ENCODE measurements around the gene TMTC4. TPM values are rescaled to one million over a fixed set of nuclear protein-coding genes. Genes with fewer than 3 reads are reported as not detected.

Gene TMTC4
- total RNA-seq, 1 experiment from 2014 or later = 45.5 TPM

DNA sequence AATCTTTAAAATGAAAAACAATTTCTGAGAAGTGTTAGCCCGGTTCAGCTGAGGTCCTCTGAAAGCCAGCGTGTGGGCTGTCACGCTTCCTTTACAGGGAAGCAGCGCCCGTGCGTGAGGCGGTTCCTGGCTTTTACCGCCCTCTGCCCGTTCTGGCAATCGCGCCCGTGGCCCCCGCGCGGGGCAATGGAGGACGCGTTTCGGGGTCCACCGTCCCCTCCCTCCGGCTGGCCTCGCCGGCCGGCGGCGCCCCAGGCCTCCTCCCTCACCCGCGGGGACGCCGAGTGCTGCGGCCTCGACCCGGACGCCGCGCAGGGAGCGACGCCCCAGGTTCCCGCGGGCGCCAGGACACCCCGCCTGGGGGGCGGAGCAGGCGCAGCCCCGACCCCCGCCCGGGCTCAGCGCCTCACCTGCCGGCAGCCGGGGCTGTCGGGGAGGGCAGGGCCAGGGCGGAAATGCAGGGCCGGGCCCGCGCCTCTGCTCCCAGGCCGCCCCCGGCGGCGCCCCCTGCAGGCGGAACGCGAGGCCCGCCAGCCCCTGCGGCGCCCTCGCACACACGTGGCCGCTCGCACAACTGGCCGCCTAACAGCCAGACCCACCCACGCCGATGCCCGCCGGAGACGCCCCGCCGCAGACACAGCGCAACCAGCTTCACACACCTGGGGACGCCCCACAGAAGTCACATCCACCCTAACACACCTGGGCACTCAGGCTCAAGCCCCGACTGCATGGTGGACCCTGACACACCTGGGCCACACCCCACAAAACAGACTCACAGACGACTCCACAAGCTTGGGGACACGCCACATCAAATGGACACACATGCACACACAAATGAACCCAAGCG is 86.0 kb downstream of the TMTC4 start, which contains the start of gene GGACT (continued):
- TF ChIP-seq, protein P1, sequence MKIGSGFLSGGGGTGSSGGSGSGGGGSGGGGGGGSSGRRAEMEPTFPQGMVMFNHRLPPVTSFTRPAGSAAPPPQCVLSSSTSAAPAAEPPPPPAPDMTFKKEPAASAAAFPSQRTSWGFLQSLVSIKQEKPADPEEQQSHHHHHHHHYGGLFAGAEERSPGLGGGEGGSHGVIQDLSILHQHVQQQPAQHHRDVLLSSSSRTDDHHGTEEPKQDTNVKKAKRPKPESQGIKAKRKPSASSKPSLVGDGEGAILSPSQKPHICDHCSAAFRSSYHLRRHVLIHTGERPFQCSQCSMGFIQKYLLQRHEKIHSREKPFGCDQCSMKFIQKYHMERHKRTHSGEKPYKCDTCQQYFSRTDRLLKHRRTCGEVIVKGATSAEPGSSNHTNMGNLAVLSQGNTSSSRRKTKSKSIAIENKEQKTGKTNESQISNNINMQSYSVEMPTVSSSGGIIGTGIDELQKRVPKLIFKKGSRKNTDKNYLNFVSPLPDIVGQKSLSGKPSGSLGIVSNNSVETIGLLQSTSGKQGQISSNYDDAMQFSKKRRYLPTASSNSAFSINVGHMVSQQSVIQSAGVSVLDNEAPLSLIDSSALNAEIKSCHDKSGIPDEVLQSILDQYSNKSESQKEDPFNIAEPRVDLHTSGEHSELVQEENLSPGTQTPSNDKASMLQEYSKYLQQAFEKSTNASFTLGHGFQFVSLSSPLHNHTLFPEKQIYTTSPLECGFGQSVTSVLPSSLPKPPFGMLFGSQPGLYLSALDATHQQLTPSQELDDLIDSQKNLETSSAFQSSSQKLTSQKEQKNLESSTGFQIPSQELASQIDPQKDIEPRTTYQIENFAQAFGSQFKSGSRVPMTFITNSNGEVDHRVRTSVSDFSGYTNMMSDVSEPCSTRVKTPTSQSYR (CRISPR knock-in tag; IDR thresholded peaks at IDR 0.05) = 0 out of 2 replicates have a peak, but pooled peaks have one; percentile 46
- TF ChIP-seq, protein P2, sequence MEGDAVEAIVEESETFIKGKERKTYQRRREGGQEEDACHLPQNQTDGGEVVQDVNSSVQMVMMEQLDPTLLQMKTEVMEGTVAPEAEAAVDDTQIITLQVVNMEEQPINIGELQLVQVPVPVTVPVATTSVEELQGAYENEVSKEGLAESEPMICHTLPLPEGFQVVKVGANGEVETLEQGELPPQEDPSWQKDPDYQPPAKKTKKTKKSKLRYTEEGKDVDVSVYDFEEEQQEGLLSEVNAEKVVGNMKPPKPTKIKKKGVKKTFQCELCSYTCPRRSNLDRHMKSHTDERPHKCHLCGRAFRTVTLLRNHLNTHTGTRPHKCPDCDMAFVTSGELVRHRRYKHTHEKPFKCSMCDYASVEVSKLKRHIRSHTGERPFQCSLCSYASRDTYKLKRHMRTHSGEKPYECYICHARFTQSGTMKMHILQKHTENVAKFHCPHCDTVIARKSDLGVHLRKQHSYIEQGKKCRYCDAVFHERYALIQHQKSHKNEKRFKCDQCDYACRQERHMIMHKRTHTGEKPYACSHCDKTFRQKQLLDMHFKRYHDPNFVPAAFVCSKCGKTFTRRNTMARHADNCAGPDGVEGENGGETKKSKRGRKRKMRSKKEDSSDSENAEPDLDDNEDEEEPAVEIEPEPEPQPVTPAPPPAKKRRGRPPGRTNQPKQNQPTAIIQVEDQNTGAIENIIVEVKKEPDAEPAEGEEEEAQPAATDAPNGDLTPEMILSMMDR (IDR thresholded peaks at IDR 0.05) = peak; percentile 78
- TF ChIP-seq, protein P3, sequence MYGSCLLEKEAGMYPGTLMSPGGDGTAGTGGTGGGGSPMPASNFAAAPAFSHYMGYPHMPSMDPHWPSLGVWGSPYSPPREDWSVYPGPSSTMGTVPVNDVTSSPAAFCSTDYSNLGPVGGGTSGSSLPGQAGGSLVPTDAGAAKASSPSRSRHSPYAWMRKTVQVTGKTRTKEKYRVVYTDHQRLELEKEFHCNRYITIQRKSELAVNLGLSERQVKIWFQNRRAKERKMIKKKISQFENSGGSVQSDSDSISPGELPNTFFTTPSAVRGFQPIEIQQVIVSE (CRISPR knock-in tag; IDR thresholded peaks at IDR 0.05; ENCODE audit: borderline replicate concordance) = no peak
- TF ChIP-seq, protein P4, sequence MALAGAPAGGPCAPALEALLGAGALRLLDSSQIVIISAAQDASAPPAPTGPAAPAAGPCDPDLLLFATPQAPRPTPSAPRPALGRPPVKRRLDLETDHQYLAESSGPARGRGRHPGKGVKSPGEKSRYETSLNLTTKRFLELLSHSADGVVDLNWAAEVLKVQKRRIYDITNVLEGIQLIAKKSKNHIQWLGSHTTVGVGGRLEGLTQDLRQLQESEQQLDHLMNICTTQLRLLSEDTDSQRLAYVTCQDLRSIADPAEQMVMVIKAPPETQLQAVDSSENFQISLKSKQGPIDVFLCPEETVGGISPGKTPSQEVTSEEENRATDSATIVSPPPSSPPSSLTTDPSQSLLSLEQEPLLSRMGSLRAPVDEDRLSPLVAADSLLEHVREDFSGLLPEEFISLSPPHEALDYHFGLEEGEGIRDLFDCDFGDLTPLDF (CRISPR knock-in tag; IDR thresholded peaks at IDR 0.05) = peak; percentile 89
- TF ChIP-seq TCF7 (CRISPR knock-in tag; IDR thresholded peaks at IDR 0.05; ENCODE audit: low read depth) = peak; percentile 92
- peak; percentile 93 for TF ChIP-seq ZNF138 (CRISPR knock-in tag; conservative IDR thresholded peaks at IDR 0.05)
- 0 out of 2 replicates have a peak, but pooled peaks have one; percentile 18 for TF ChIP-seq ELF4 (CRISPR knock-in tag; IDR thresholded peaks at IDR 0.05; ENCODE audit: low read depth)
- peak; percentile 91; the same call in 1 of the 2 replicates for TF ChIP-seq ESRRA (CRISPR knock-in tag; IDR thresholded peaks at IDR 0.05; ENCODE audit: borderline replicate concordance)
- TF ChIP-seq, protein P5, sequence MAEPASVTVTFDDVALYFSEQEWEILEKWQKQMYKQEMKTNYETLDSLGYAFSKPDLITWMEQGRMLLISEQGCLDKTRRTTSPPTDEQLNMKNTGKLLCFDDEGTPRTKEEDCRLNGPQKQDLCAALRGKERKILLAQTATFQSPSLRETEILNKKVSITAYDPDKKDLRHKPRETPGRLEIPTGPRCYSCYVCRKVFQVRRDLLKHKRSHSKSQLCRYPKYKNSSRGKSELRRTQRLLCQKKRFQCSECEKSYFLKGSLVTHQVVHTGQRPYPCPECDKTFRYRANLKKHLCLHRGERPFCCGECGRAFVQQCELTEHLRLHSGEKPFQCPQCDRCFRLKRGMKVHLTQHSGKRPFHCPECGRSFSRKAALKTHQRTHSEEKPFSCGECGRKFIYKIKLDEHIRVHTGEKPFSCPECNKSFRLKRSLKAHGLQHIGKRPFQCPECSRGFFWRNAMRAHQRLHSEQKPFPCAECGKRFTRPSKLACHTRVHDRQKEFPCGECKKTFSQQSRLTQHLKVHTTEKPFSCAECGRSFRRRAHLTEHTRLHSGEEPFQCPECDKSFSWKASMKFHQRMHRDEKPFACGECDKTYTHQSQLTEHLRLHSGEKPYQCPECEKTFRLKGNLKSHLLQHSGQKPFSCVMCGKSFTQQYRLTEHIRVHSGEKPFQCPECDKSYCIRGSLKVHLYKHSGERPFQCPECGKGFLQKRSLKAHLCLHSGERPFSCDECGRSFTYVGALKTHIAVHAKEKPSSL (CRISPR knock-in tag; conservative IDR thresholded peaks at IDR 0.05) = no peak
- TF ChIP-seq SOX15 (CRISPR knock-in tag; IDR thresholded peaks at IDR 0.05) = no peak
- TF ChIP-seq ZNF121 (CRISPR knock-in tag; IDR thresholded peaks at IDR 0.05) = no peak
- TF ChIP-seq, protein P6, sequence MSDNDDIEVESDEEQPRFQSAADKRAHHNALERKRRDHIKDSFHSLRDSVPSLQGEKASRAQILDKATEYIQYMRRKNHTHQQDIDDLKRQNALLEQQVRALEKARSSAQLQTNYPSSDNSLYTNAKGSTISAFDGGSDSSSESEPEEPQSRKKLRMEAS (CRISPR knock-in tag; IDR thresholded peaks at IDR 0.05) = peak; percentile 99
- TF ChIP-seq, protein P7, sequence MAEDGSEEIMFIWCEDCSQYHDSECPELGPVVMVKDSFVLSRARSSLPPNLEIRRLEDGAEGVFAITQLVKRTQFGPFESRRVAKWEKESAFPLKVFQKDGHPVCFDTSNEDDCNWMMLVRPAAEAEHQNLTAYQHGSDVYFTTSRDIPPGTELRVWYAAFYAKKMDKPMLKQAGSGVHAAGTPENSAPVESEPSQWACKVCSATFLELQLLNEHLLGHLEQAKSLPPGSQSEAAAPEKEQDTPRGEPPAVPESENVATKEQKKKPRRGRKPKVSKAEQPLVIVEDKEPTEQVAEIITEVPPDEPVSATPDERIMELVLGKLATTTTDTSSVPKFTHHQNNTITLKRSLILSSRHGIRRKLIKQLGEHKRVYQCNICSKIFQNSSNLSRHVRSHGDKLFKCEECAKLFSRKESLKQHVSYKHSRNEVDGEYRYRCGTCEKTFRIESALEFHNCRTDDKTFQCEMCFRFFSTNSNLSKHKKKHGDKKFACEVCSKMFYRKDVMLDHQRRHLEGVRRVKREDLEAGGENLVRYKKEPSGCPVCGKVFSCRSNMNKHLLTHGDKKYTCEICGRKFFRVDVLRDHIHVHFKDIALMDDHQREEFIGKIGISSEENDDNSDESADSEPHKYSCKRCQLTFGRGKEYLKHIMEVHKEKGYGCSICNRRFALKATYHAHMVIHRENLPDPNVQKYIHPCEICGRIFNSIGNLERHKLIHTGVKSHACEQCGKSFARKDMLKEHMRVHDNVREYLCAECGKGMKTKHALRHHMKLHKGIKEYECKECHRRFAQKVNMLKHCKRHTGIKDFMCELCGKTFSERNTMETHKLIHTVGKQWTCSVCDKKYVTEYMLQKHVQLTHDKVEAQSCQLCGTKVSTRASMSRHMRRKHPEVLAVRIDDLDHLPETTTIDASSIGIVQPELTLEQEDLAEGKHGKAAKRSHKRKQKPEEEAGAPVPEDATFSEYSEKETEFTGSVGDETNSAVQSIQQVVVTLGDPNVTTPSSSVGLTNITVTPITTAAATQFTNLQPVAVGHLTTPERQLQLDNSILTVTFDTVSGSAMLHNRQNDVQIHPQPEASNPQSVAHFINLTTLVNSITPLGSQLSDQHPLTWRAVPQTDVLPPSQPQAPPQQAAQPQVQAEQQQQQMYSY (CRISPR knock-in tag; IDR thresholded peaks at IDR 0.05) = no peak; the same call in 1 of the 2 replicates
- TF ChIP-seq FOXP1 (CRISPR knock-in tag; IDR thresholded peaks at IDR 0.05; ENCODE audit: borderline replicate concordance) = peak; percentile 99
- TF ChIP-seq, protein P8, sequence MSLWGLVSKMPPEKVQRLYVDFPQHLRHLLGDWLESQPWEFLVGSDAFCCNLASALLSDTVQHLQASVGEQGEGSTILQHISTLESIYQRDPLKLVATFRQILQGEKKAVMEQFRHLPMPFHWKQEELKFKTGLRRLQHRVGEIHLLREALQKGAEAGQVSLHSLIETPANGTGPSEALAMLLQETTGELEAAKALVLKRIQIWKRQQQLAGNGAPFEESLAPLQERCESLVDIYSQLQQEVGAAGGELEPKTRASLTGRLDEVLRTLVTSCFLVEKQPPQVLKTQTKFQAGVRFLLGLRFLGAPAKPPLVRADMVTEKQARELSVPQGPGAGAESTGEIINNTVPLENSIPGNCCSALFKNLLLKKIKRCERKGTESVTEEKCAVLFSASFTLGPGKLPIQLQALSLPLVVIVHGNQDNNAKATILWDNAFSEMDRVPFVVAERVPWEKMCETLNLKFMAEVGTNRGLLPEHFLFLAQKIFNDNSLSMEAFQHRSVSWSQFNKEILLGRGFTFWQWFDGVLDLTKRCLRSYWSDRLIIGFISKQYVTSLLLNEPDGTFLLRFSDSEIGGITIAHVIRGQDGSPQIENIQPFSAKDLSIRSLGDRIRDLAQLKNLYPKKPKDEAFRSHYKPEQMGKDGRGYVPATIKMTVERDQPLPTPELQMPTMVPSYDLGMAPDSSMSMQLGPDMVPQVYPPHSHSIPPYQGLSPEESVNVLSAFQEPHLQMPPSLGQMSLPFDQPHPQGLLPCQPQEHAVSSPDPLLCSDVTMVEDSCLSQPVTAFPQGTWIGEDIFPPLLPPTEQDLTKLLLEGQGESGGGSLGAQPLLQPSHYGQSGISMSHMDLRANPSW (CRISPR knock-in tag; conservative IDR thresholded peaks at IDR 0.05; ENCODE audit: low read depth) = no peak; the same call in 1 of the 2 replicates
- TF ChIP-seq, protein P9, sequence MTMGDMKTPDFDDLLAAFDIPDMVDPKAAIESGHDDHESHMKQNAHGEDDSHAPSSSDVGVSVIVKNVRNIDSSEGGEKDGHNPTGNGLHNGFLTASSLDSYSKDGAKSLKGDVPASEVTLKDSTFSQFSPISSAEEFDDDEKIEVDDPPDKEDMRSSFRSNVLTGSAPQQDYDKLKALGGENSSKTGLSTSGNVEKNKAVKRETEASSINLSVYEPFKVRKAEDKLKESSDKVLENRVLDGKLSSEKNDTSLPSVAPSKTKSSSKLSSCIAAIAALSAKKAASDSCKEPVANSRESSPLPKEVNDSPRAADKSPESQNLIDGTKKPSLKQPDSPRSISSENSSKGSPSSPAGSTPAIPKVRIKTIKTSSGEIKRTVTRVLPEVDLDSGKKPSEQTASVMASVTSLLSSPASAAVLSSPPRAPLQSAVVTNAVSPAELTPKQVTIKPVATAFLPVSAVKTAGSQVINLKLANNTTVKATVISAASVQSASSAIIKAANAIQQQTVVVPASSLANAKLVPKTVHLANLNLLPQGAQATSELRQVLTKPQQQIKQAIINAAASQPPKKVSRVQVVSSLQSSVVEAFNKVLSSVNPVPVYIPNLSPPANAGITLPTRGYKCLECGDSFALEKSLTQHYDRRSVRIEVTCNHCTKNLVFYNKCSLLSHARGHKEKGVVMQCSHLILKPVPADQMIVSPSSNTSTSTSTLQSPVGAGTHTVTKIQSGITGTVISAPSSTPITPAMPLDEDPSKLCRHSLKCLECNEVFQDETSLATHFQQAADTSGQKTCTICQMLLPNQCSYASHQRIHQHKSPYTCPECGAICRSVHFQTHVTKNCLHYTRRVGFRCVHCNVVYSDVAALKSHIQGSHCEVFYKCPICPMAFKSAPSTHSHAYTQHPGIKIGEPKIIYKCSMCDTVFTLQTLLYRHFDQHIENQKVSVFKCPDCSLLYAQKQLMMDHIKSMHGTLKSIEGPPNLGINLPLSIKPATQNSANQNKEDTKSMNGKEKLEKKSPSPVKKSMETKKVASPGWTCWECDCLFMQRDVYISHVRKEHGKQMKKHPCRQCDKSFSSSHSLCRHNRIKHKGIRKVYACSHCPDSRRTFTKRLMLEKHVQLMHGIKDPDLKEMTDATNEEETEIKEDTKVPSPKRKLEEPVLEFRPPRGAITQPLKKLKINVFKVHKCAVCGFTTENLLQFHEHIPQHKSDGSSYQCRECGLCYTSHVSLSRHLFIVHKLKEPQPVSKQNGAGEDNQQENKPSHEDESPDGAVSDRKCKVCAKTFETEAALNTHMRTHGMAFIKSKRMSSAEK (CRISPR knock-in tag; IDR thresholded peaks at IDR 0.05; ENCODE audit: borderline replicate concordance) = no peak
